OCI-LY7 (cell line): ENCODE results near the gene AGR3.

Source experiments
- EZH2phosphoT487 ChIP-seq: fragments of 200-600 bp; sonication (generic); IDR thresholded peaks from 2 replicates; pipeline ENCODE4 v1.6.1; 2018; ENCODE audit warnings: low read depth, borderline replicate concordance, mild to moderate bottlenecking, mixed run types, antibody characterized with exemption, low read length, moderate library complexity, mixed read lengths
- TF ChIP-seq, protein P1 (sequence below): fragments of 200-600 bp; sonication (generic); conservative IDR thresholded peaks from 2 replicates; pipeline ENCODE4 v1.5.1; 2014; ENCODE audit warnings: mild to moderate bottlenecking, antibody characterized with exemption, low read length, moderate library complexity, mixed read lengths

DNA sequence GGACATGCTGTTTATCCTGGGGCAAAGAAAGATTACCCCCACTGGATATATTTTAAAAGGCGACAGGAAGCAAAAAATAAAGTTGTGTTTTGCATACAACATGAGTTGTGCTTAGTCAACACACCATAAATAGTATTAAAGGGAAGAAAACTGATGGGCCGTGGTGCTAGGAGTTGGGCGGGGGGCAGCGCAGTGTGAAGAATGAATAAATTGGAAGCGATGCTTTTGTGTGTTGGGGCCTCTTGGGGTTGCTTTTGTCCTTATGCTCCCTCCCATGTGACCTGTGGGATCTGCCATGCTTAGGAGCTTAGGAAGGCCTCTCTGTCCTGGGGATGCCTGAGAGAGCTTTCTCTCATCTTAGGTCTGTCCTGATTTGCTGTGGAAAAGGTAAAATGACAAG, 35.0 kb upstream of the AGR3 start:
- TF ChIP-seq, protein P1, sequence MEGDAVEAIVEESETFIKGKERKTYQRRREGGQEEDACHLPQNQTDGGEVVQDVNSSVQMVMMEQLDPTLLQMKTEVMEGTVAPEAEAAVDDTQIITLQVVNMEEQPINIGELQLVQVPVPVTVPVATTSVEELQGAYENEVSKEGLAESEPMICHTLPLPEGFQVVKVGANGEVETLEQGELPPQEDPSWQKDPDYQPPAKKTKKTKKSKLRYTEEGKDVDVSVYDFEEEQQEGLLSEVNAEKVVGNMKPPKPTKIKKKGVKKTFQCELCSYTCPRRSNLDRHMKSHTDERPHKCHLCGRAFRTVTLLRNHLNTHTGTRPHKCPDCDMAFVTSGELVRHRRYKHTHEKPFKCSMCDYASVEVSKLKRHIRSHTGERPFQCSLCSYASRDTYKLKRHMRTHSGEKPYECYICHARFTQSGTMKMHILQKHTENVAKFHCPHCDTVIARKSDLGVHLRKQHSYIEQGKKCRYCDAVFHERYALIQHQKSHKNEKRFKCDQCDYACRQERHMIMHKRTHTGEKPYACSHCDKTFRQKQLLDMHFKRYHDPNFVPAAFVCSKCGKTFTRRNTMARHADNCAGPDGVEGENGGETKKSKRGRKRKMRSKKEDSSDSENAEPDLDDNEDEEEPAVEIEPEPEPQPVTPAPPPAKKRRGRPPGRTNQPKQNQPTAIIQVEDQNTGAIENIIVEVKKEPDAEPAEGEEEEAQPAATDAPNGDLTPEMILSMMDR, result no peak
- no peak for TF ChIP-seq EZH2phosphoT487
